SJCRH30 (cell line): ENCODE data around the gene CADPS2. TPM values are rescaled to one million over a fixed set of nuclear protein-coding genes. Genes with fewer than 3 reads are reported as not detected.

Source experiments
- DNase-seq, 2 experiments: peaks; one replicate each; pipeline ENCODE4 v3.0.0-alpha.2; 2015 to 2020
- H3K27ac ChIP-seq: fragments of 250-450 bp; sonication (Bioruptor Pico); 2 replicates; pipeline ENCODE4 v1.5.1; 2020; ENCODE audit warnings: mild to moderate bottlenecking, moderate library complexity
- H3K27me3 ChIP-seq: fragments of 250-450 bp; sonication (Bioruptor Pico); 2 replicates; pipeline ENCODE4 v1.5.1; 2020; ENCODE audit warnings: mild to moderate bottlenecking, moderate library complexity
- H3K36me3 ChIP-seq: fragments of 250-450 bp; sonication (Bioruptor Pico); 2 replicates; pipeline ENCODE4 v1.5.1; 2020; ENCODE audit warnings: mild to moderate bottlenecking, moderate library complexity
- H3K4me1 ChIP-seq: fragments of 250-450 bp; sonication (Bioruptor Pico); 2 replicates; pipeline ENCODE4 v1.5.1; 2020; ENCODE audit warnings: mild to moderate bottlenecking, moderate library complexity
- H3K4me3 ChIP-seq: fragments of 250-450 bp; sonication (Bioruptor Pico); 2 replicates; pipeline ENCODE4 v1.5.1; 2020; ENCODE audit warnings: mild to moderate bottlenecking, moderate library complexity
- H3K9me3 ChIP-seq: fragments of 250-450 bp; sonication (Bioruptor Pico); replicated peaks from 2 replicates; pipeline ENCODE4 v1.5.1; 2020; ENCODE audit warnings: mild to moderate bottlenecking, moderate library complexity
- total RNA-seq: library from RNA; depleted of rRNA; stranded (reverse); fragments of >200 nt; shearing (Covaris generic); gene quantifications from 2 replicates; pipeline ENCODE4 v1.2.3, GENCODE V29; 2014

Gene CADPS2
- total RNA-seq, 1 experiment from 2014 or later, result not detected

GRCh38 chr7:122532406-122533269, 353.6 kb downstream of the CADPS2 start:
- peak in 1 of 2 experiments; percentile 18 for DNase-seq
- H3K4me1 ChIP-seq, result no peaks in the 10 kb centered on the region
- no peaks in the 10 kb centered on the region for H3K9me3 ChIP-seq
- H3K27me3 ChIP-seq, result no peaks in the 10 kb centered on the region; the same call in 1 of the 2 replicates
- H3K27ac ChIP-seq, result no peak overlapping the region
- no peaks in the 10 kb centered on the region for H3K36me3 ChIP-seq
- H3K4me3 ChIP-seq, result no peak overlapping the region

DNA sequence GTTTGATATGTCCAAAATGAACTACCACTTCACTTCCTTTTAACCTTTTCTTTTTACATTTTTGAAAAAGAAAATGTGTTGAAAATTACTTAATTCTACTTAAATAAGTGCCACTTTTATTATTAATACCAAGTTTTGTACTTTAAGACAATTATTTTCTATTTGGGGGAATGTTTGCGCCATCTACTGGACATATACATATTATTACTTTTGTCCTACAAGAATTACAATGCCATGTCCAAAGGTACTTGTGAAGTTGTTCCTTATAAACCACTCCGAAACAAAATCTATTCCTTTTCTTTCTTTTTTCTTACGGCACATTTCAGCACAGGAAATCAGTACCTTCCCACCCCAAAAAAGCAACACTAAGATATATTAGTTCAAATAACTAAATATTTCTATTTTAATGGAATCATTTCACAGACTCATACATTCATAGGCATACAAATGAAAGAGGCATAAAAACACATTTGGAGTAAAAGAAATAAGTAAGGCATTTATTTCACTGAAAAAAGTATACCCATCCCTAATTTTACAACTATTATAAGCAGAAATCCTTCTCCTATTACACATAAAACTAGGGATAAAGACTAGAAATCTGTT, 357.3 kb downstream of the CADPS2 start:
- peak in 1 of 2 experiments; percentile 58 for DNase-seq
- Histone ChIP-seq H3K4me1 (no peaks in the 10 kb centered on the region), H3K4me3 (no peak overlapping the region), H3K36me3 (no peaks in the 10 kb centered on the region), H3K27me3 (no peaks in the 10 kb centered on the region), H3K27ac (no peak overlapping the region), H3K9me3 (no peaks in the 10 kb centered on the region)

- H3K27ac ChIP-seq, result no peak overlapping the region
- no peaks in the 10 kb centered on the region for H3K9me3 ChIP-seq
- no peak overlapping the region for H3K4me3 ChIP-seq
- H3K36me3 ChIP-seq, result no peaks in the 10 kb centered on the region
- no peaks in the 10 kb centered on the region for H3K4me1 ChIP-seq
- DNase-seq, result no peak
- H3K27me3 ChIP-seq, result no peaks in the 10 kb centered on the region
Observed at GRCh38 chr7:122525355-122525754, 360.9 kb downstream of the CADPS2 start.

- no peak for DNase-seq
- H3K4me3 ChIP-seq, result no peak overlapping the region
- no peaks in the 10 kb centered on the region for H3K4me1 ChIP-seq
- no peaks in the 10 kb centered on the region for H3K27me3 ChIP-seq
- no peaks in the 10 kb centered on the region for H3K9me3 ChIP-seq
- no peak overlapping the region for H3K27ac ChIP-seq
- no peaks in the 10 kb centered on the region for H3K36me3 ChIP-seq
Observed at GRCh38 chr7:122521767-122522166, 364.5 kb downstream of the CADPS2 start.

GRCh38 chr7:122520971-122521555, 365.2 kb downstream of the CADPS2 start:
- no peaks in the 10 kb centered on the region for H3K36me3 ChIP-seq
- H3K4me3 ChIP-seq, result no peak overlapping the region
- H3K4me1 ChIP-seq, result no peaks in the 10 kb centered on the region
- no peaks in the 10 kb centered on the region for H3K9me3 ChIP-seq
- no peaks in the 10 kb centered on the region for H3K27me3 ChIP-seq
- H3K27ac ChIP-seq, result no peak overlapping the region
- DNase-seq, result no peak

DNA sequence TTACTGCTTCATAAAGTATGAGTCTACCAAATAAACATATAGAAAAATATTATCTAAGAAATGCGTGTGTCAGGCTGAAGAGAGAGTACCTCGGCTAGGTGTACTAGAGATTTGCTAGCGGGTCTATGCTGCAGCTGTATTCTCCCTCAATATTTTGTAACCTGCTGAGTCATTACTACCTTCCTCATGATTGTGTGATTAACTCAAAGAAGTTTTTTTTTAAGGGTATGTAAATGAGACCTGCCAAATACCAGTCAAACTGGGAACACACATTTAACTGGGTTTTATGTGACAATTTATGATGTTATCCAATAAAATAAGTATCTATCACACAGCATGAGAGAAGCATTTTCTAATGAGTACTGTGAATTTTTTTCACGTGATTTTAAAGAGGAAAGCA, 367.8 kb downstream of the CADPS2 start:
- no peak for DNase-seq
- Histone ChIP-seq H3K27me3 (peaks cover 4% of the 10 kb centered on the region; the same call in 1 of the 2 replicates), H3K36me3 (no peaks in the 10 kb centered on the region), H3K4me3 (no peak overlapping the region), H3K27ac (no peak overlapping the region), H3K9me3 (no peaks in the 10 kb centered on the region), H3K4me1 (no peaks in the 10 kb centered on the region)

GRCh38 chr7:122517576-122517975, 368.7 kb downstream of the CADPS2 start:
- peaks cover 4% of the 10 kb centered on the region; the same call in 1 of the 2 replicates for H3K27me3 ChIP-seq
- no peaks in the 10 kb centered on the region for H3K9me3 ChIP-seq
- H3K36me3 ChIP-seq, result no peaks in the 10 kb centered on the region
- no peak for DNase-seq
- no peaks in the 10 kb centered on the region for H3K4me1 ChIP-seq
- no peak overlapping the region for H3K27ac ChIP-seq
- H3K4me3 ChIP-seq, result no peak overlapping the region

GRCh38 chr7:122515404-122515803, 370.9 kb downstream of the CADPS2 start:
- no peak for DNase-seq
- no peak overlapping the region for H3K4me3 ChIP-seq
- H3K9me3 ChIP-seq, result no peaks in the 10 kb centered on the region
- H3K36me3 ChIP-seq, result no peaks in the 10 kb centered on the region
- H3K27ac ChIP-seq, result no peak overlapping the region
- peaks cover 10% of the 10 kb centered on the region; the same call in 1 of the 2 replicates for H3K27me3 ChIP-seq
- H3K4me1 ChIP-seq, result no peaks in the 10 kb centered on the region

DNA sequence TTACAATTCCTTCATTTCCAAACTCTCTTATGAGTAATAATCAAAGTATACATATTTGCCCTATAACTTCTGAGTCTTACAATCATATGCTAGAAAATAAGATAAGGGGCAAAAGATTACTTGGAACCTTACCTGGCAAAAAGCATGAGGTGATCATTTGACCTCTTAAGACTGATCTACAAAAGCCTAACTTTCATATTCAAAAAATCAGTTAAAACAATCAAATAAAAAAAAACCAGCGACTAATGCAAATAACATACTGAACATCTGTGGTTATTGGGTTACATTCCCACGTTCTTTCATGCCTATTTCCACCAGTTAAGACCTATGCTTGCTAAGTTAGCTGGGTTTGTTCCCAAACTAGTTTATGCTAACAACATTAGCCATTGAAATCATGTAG, 375.0 kb downstream of the CADPS2 start:
- Histone ChIP-seq H3K4me3 (no peak overlapping the region), H3K36me3 (no peaks in the 10 kb centered on the region), H3K27ac (no peak overlapping the region), H3K4me1 (no peaks in the 10 kb centered on the region), H3K27me3 (peaks cover 10% of the 10 kb centered on the region; the same call in 1 of the 2 replicates), H3K9me3 (no peaks in the 10 kb centered on the region)
- no peak for DNase-seq

GRCh38 chr7:122507591-122507990, 378.7 kb downstream of the CADPS2 start:
- Histone ChIP-seq H3K27me3 (peaks cover 5% of the 10 kb centered on the region; the same call in 1 of the 2 replicates), H3K4me3 (no peak overlapping the region), H3K27ac (no peak overlapping the region), H3K4me1 (no peaks in the 10 kb centered on the region), H3K36me3 (no peaks in the 10 kb centered on the region), H3K9me3 (no peaks in the 10 kb centered on the region)
- DNase-seq, result no peak

DNA sequence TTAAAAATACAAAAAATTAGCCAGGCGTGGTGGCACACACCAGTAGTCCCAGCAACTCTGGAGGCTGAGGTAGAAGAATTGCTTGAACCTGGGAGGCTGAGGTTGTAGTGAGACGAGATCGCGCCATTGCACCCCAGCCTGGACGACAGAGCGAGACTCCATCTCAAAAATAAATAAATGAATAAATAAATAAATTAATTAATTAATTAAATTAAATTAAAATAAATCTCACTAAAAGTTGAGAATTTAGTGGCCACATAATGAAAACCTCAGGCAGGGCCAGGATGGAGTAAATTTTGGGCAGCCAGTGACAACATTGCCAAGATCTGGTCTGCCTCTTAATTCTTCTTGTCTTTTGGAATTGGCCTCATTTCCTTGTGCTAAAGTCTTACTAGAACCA, 394.3 kb downstream of the CADPS2 start:
- DNase-seq, result no peak
- no peak overlapping the region for H3K4me3 ChIP-seq
- H3K27ac ChIP-seq, result no peak overlapping the region
- H3K36me3 ChIP-seq, result no peaks in the 10 kb centered on the region
- peaks cover 6% of the 10 kb centered on the region; the same call in 1 of the 2 replicates for H3K27me3 ChIP-seq
- H3K4me1 ChIP-seq, result no peaks in the 10 kb centered on the region
- no peaks in the 10 kb centered on the region for H3K9me3 ChIP-seq

GRCh38 chr7:122488241-122488640, 398.0 kb downstream of the CADPS2 start:
- no peak overlapping the region for H3K4me3 ChIP-seq
- H3K27me3 ChIP-seq, result peaks cover under 1% of the 10 kb centered on the region; the same call in 1 of the 2 replicates
- no peak overlapping the region for H3K27ac ChIP-seq
- H3K36me3 ChIP-seq, result no peaks in the 10 kb centered on the region
- H3K4me1 ChIP-seq, result no peaks in the 10 kb centered on the region
- DNase-seq, result no peak
- H3K9me3 ChIP-seq, result no peaks in the 10 kb centered on the region

DNA sequence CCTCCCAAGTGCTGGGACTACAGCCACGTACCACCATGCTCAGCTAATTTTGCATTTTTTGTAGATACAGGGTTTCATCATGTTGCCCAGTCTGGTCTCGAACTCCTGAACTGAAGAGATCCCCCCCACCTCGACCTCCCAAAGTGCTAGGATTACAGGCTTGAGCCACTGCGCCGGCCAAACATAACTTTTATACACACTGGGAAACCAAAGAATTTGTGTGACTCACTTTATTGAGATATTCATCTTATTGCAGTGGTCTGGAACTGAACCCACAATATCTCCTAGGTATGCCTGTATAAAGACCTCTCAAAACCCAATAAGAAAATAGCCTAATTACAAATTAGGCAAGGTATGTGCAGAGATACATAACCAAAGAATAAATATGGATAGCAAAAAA, 399.1 kb downstream of the CADPS2 start:
- no peaks in the 10 kb centered on the region for H3K9me3 ChIP-seq
- no peaks in the 10 kb centered on the region; the same call in 1 of the 2 replicates for H3K27me3 ChIP-seq
- no peak overlapping the region for H3K27ac ChIP-seq
- DNase-seq, result no peak
- H3K36me3 ChIP-seq, result no peaks in the 10 kb centered on the region
- H3K4me3 ChIP-seq, result no peak overlapping the region
- no peaks in the 10 kb centered on the region for H3K4me1 ChIP-seq

DNA sequence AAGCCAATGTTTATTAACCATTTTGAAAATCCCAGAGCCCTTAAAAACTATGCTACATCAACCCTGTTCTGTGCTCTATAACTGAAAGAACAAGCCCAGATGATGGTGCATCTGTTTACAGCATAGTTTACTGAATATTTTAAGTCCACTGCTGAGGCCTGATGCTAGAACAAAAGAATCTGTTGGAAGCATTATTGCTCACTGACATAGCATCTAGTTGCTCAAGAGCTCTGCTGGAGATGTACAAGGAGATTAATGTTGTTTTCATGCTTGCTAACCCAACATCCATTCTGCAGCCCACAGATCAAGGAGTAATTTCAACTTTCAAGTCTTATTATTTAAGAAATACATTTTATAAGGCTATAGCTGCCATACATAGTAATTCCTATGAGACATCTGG, 400.4 kb downstream of the CADPS2 start:
- Histone ChIP-seq H3K9me3 (no peaks in the 10 kb centered on the region), H3K27me3 (no peaks in the 10 kb centered on the region; the same call in 1 of the 2 replicates), H3K36me3 (no peaks in the 10 kb centered on the region), H3K4me3 (no peak overlapping the region), H3K4me1 (no peaks in the 10 kb centered on the region), H3K27ac (no peak overlapping the region)
- no peak for DNase-seq

DNA sequence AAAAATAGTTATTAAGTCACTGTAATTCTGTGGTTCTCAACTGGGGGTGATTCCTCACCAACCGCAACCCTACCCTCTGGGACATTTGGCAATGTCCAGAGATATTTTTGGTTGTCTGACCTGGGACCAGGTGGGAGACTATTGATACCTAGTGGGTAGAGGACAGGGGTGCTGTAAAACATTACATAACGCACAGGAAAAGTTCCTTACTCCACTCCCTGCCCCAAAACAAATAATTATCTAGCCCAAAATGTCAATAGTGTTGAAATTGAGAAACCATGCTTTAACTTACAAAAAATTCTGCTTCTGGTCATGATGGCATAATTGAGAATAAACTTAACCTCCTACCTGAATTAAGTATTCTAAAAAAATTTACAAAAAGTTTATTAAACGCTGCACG, 404.0 kb downstream of the CADPS2 start:
- H3K4me1 ChIP-seq, result no peaks in the 10 kb centered on the region
- no peak overlapping the region for H3K27ac ChIP-seq
- H3K27me3 ChIP-seq, result no peaks in the 10 kb centered on the region
- no peak for DNase-seq
- H3K9me3 ChIP-seq, result no peaks in the 10 kb centered on the region
- no peak overlapping the region for H3K4me3 ChIP-seq
- no peaks in the 10 kb centered on the region for H3K36me3 ChIP-seq
